PC-9 (cell line): ENCODE results near the gene MPIG6B. TPM values are rescaled to one million over a fixed set of nuclear protein-coding genes. Genes with fewer than 3 reads are reported as not detected.

Experiments
- BruUV-seq: library from RNA; stranded (reverse); fragments of 400-500 nt; replicated peaks from 2 replicates; lab custom pipeline; 2021; lab: Mats Ljungman, UMichigan
- CTCF ChIA-PET: fragments of 300-600 bp; sonication (Branson Sonifier 250); formaldehyde crosslinking; loops from one replicate; lab custom pipeline; 2022; ENCODE audit warnings: antibody characterized with exemption; lab: Charles Lee
- POLR2A ChIA-PET: fragments of 300-600 bp; sonication (Branson Sonifier 250); formaldehyde crosslinking; loops from one replicate; lab custom pipeline; 2022; ENCODE audit warnings: antibody characterized with exemption; ENCODE audit not compliant: unreplicated experiment; lab: Charles Lee
- DNase-seq, 2 experiments: peaks; one replicate each; pipeline versions ENCODE4 v3.0.0 to v3.0.0-alpha.2; 2015 to 2022; ENCODE audit warnings: mixed read lengths in 1 of 2
- H2AFZ ChIP-seq: fragments of 200-600 bp; sonication (generic); 2 replicates; pipeline ENCODE4 v1.8.1; 2017; ENCODE audit warnings: antibody characterized with exemption
- H3F3A ChIP-seq: fragments of 200-600 bp; sonication (generic); 2 replicates; pipeline ENCODE4 v1.8.1; 2017; ENCODE audit warnings: antibody characterized with exemption, mild to moderate bottlenecking, low read depth; ENCODE audit not compliant: insufficient read depth
- H3K27ac ChIP-seq: fragments of 200-600 bp; sonication (generic); 2 replicates; pipeline ENCODE4 v1.6.1; 2016; ENCODE audit warnings: mixed run types
- H3K27me3 ChIP-seq: fragments of 200-600 bp; sonication (generic); 2 replicates; pipeline ENCODE4 v1.6.1; 2016; ENCODE audit warnings: low read depth, mixed run types; ENCODE audit not compliant: insufficient read depth
- H3K36me3 ChIP-seq: fragments of 200-600 bp; sonication (generic); 2 replicates; pipeline ENCODE4 v1.6.1; 2016; ENCODE audit warnings: low read depth, mixed run types
- H3K4me1 ChIP-seq: fragments of 200-600 bp; sonication (generic); replicated peaks from 2 replicates; pipeline ENCODE4 v1.6.1; 2016; ENCODE audit warnings: mixed run types; ENCODE audit not compliant: insufficient read depth
- H3K4me2 ChIP-seq: fragments of 200-600 bp; sonication (generic); 2 replicates; pipeline ENCODE4 v1.6.1; 2017; ENCODE audit warnings: mixed run types
- H3K4me3 ChIP-seq: fragments of 200-600 bp; sonication (generic); 2 replicates; pipeline ENCODE4 v1.6.1; 2016; ENCODE audit warnings: mixed run types
- H3K79me2 ChIP-seq: fragments of 200-600 bp; sonication (generic); 2 replicates; pipeline ENCODE4 v1.6.1; 2017; ENCODE audit warnings: low read depth, mixed run types
- H3K9me2 ChIP-seq: fragments of 200-600 bp; sonication (generic); 2 replicates; pipeline ENCODE4 v1.8.1; 2017; ENCODE audit warnings: mild to moderate bottlenecking; ENCODE audit not compliant: insufficient read depth
- H3K9me3 ChIP-seq: fragments of 200-600 bp; sonication (generic); 2 replicates; pipeline ENCODE4 v1.8.1; 2016; ENCODE audit warnings: low read depth; ENCODE audit not compliant: insufficient read depth
- H4K20me1 ChIP-seq: fragments of 200-600 bp; sonication (generic); 2 replicates; pipeline ENCODE4 v1.8.1; 2017; ENCODE audit not compliant: insufficient read depth
- EZH2 ChIP-seq: fragments of 200-600 bp; sonication (generic); IDR thresholded peaks from 2 replicates; pipeline ENCODE4 v1.8.0; 2017; ENCODE audit warnings: antibody characterized with exemption, low read depth
- intact Hi-C: fragments of 100-400 bp; cut with micrococcal nuclease; formaldehyde crosslinking; loops from one replicate; pipeline ENCODE4 v1.10.0; 2022; ENCODE audit not compliant: unreplicated experiment
- total RNA-seq: library from RNA; stranded (reverse); gene quantifications from 2 replicates; pipeline ENCODE4 v1.2.3, GENCODE V29; 2021
- TF ChIP-seq, protein P1 (sequence below): fragments of 200-600 bp; sonication (generic); conservative IDR thresholded peaks from 2 replicates; pipeline ENCODE4 v1.6.1; 2017; ENCODE audit warnings: mixed run types, antibody characterized with exemption, mild to moderate bottlenecking, moderate library complexity

Gene MPIG6B
- total RNA-seq, 1 experiment from 2014 or later: 0.59 TPM

DNA sequence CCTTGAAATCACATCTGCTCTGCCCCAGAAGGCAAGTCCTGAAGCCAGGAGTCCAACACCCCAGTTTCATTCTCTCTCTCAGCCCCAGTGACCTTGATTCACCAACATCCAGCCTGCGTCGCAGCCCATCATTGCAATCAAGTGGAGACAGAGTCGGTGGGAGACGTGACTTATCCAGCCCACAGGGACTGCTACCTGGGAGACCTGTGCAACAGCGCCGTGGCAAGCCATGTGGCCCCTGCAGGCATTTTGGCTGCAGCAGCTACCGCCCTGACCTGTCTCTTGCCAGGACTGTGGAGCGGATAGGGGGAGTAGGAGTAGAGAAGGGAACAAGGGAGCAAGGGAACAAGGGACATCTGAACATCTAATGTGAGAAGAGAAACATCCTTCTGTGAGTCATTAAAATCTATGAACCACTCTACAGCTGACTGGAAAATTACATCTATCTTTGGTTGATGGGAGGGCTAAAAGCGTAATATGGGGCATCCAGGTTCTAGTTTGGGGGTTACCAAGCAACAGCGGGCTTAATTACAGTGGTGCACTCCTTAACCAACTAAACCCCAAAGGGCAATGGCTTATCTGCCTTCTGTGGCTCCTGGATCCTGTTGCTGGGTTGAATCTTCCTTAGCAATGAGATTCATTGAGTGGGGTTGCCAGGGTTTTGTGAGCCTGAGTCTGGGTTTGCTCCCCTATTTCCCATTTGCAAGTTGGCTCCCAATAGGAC lies 5.5 kb upstream of the MPIG6B start:
- Histone ChIP-seq H3K36me3 (no peaks in the 10 kb centered on the region), H3K27ac (no peak overlapping the region), H4K20me1 (no peaks in the 10 kb centered on the region), H3K27me3 (no peaks in the 10 kb centered on the region), H3K9me2 (no peaks in the 10 kb centered on the region), H3K9me3 (no peaks in the 10 kb centered on the region), H3K4me1 (peaks cover 42% of the 10 kb centered on the region), H3K79me2 (no peaks in the 10 kb centered on the region), H2AFZ (no peak overlapping the region), H3K4me3 (no peak overlapping the region), H3F3A (peaks cover 27% of the 10 kb centered on the region; the same call in 1 of the 2 replicates), H3K4me2 (peak overlapping the region; percentile 59)
- no TSS peak for BruUV-seq
- POLR2A ChIA-PET: no interaction called here
- CTCF ChIA-PET: no interaction called here
- intact Hi-C loops: no loop called here
- no peak for DNase-seq
- no peak for TF ChIP-seq EZH2
- TF ChIP-seq, protein P1, sequence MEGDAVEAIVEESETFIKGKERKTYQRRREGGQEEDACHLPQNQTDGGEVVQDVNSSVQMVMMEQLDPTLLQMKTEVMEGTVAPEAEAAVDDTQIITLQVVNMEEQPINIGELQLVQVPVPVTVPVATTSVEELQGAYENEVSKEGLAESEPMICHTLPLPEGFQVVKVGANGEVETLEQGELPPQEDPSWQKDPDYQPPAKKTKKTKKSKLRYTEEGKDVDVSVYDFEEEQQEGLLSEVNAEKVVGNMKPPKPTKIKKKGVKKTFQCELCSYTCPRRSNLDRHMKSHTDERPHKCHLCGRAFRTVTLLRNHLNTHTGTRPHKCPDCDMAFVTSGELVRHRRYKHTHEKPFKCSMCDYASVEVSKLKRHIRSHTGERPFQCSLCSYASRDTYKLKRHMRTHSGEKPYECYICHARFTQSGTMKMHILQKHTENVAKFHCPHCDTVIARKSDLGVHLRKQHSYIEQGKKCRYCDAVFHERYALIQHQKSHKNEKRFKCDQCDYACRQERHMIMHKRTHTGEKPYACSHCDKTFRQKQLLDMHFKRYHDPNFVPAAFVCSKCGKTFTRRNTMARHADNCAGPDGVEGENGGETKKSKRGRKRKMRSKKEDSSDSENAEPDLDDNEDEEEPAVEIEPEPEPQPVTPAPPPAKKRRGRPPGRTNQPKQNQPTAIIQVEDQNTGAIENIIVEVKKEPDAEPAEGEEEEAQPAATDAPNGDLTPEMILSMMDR: no peak

DNA sequence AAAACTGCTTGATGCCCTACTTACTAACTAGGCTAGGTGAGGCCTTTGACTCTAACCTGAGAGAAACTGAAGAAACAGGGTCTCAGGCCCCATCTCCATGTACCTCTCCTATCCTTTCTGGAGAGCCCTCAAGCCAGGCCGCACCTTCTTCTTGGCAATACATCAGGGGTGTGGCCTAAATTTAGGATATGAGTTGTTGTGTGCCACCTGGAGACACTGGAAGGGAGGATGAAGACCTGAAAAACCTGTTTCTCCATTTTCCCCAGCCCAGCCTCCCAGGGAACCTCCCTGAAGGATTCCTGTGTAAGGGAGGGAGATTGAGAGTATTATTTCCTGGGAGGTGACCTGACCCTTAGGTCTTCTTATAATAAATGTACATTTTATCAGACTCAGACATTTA lies 4.9 kb upstream of the MPIG6B start:
- Histone ChIP-seq H3K27ac (no peak overlapping the region; the same call in 1 of the 2 replicates), H3K36me3 (no peaks in the 10 kb centered on the region), H3F3A (peaks cover 27% of the 10 kb centered on the region; the same call in 1 of the 2 replicates), H3K4me3 (no peak overlapping the region), H3K9me3 (no peaks in the 10 kb centered on the region), H4K20me1 (no peaks in the 10 kb centered on the region), H3K9me2 (no peaks in the 10 kb centered on the region), H3K4me2 (peak overlapping the region; percentile 59), H3K79me2 (no peaks in the 10 kb centered on the region), H2AFZ (no peak overlapping the region), H3K4me1 (peaks cover 42% of the 10 kb centered on the region), H3K27me3 (no peaks in the 10 kb centered on the region)
- intact Hi-C loops: no loop called here
- BruUV-seq: no TSS peak
- peak; percentile 77 to 91 for DNase-seq
- POLR2A ChIA-PET: no interaction called here
- CTCF ChIA-PET: interaction anchor here (0.5 kb wide), 1 partner anchor 53 kb away, joined by 14 read pairs; no protein-coding TSS in a partner anchor
- TF ChIP-seq, protein P1: no peak
- no peak for TF ChIP-seq EZH2

DNA sequence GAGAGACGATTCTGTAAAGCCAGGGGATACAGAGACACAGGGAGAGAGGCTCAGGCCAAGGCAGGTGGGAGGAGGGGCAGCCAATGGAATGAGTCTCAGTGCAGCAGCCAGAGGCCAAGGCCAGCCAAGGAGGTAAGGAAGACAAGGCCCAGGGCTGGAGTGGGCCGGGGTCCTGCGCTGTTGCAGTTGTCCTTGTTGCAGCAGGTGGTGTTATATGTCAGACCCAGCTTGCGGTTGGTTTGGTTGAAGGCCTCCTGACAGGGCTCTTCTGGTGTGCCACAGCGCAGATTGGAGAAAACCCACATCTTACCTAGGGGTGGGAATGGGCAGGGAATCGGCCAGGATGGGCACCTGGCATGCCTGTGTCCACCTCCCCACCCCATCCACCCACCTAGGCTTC lies 4.2 kb upstream of the MPIG6B start:
- H4K20me1 ChIP-seq: no peaks in the 10 kb centered on the region
- no peak overlapping the region for H2AFZ ChIP-seq
- no peak overlapping the region; the same call in 1 of the 2 replicates for H3K27ac ChIP-seq
- intact Hi-C loops: no loop called here
- H3K79me2 ChIP-seq: no peaks in the 10 kb centered on the region
- DNase-seq: no peak
- H3K4me1 ChIP-seq: peaks cover 42% of the 10 kb centered on the region
- no peak for TF ChIP-seq EZH2
- TF ChIP-seq, protein P1: no peak
- H3K27me3 ChIP-seq: no peaks in the 10 kb centered on the region
- ChIA-PET CTCF (interaction anchor here (0.6 kb wide), 1 partner anchor 535 kb away, joined by 5 read pairs; no protein-coding TSS in a partner anchor), POLR2A (interaction anchor here (0.6 kb wide), 1 partner anchor 118 kb away, joined by 4 read pairs; no protein-coding TSS in a partner anchor)
- no peaks in the 10 kb centered on the region for H3K9me2 ChIP-seq
- peak overlapping the region; percentile 59 for H3K4me2 ChIP-seq
- peaks cover 27% of the 10 kb centered on the region; the same call in 1 of the 2 replicates for H3F3A ChIP-seq
- BruUV-seq: no TSS peak
- no peaks in the 10 kb centered on the region for H3K36me3 ChIP-seq
- H3K9me3 ChIP-seq: no peaks in the 10 kb centered on the region
- no peak overlapping the region for H3K4me3 ChIP-seq
